Measurements from ENCODE around the gene LGI4. TPM values are rescaled to one million over a fixed set of nuclear protein-coding genes. Genes with fewer than 3 reads are reported as not detected.

LGI4 gene
- total RNA-seq, 1 experiment from 2014 or later: 3.2 TPM

- Histone ChIP-seq H3K14ac (ENCODE audit: insufficient read depth, low read length) (no peak overlapping the region), H4K20me1 (ENCODE audit: control insufficient read depth, insufficient read depth, insufficient read length) (no peaks in the 10 kb centered on the region), H3K23me2 (ENCODE audit: insufficient read length, low read depth, low read length, poor library complexity, severe bottlenecking) (peaks cover 24% of the 10 kb centered on the region), H2BK15ac (ENCODE audit: low read depth, low read length) (no peak overlapping the region), H4K5ac (ENCODE audit: insufficient read length, low read depth, low read length) (no peak overlapping the region), H4K8ac (replicated peaks; ENCODE audit: insufficient read length, low read depth, low read length) (no peak overlapping the region), H3K79me2 (ENCODE audit: insufficient read depth, low read length) (no peaks in the 10 kb centered on the region), H2AK5ac (ENCODE audit: insufficient read length, low read length) (no peak overlapping the region), H3K4ac (ENCODE audit: low read depth, low read length) (no peak overlapping the region), H2BK5ac (ENCODE audit: insufficient read length, low read length) (no peak overlapping the region), H4K91ac (ENCODE audit: insufficient read length, low read depth, low read length) (no peak overlapping the region), H3K4me1 (ENCODE audit: insufficient read depth, low read length) (peaks cover 2% of the 10 kb centered on the region; the same call in 1 of the 2 replicates), H3K56ac (ENCODE audit: insufficient read length, low read depth, low read length) (no peak overlapping the region), H3K9me3 (ENCODE audit: control insufficient read depth, low read depth, low read length) (no peaks in the 10 kb centered on the region), H3K27me3 (ENCODE audit: insufficient read depth, low read length) (no peaks in the 10 kb centered on the region; the same call in 1 of the 2 replicates), H2AFZ (ENCODE audit: low read length) (no peak overlapping the region), H3K9ac (ENCODE audit: extremely low read depth, insufficient read length, low read length) (no peak overlapping the region), H3K27ac (ENCODE audit: insufficient read length, low read depth, low read length) (no peak overlapping the region), H2BK120ac (ENCODE audit: low read depth, low read length, poor library complexity, severe bottlenecking) (no peak overlapping the region), H3T11ph (ENCODE audit: low read length) (no peak overlapping the region), H3K18ac (ENCODE audit: insufficient read length, low read depth, low read length) (no peak overlapping the region), H3K23ac (ENCODE audit: insufficient read length, low read depth, low read length) (no peak overlapping the region), H3K79me1 (ENCODE audit: insufficient read depth, low read depth, low read length, poor library complexity, severe bottlenecking) (no peaks in the 10 kb centered on the region), H2BK20ac (ENCODE audit: low read depth, low read length, poor library complexity, severe bottlenecking) (no peak overlapping the region), H2BK12ac (ENCODE audit: insufficient read length, low read depth, low read length) (no peak overlapping the region), H3K4me2 (ENCODE audit: insufficient read depth, insufficient read length, low read length) (peak overlapping the region; percentile 82)
- Mint-ChIP-seq H3K36me3 (ENCODE audit: insufficient read depth in 1 of 3, low read depth in 3 of 3) (peaks cover 0 to 6% (median 3%) of the 10 kb centered on the region in 3 experiments; a peak in 1 of 7 replicates), H3K4me1 (peaks cover 39 to 56% of the 10 kb centered on the region in 2 experiments), H3K27me3 (ENCODE audit: low read depth) (peaks cover 52% of the 10 kb centered on the region), H3K4me3 (peak overlapping the region; percentile 66 to 87), H3K27ac (no peak overlapping the region; a peak in 1 of 7 replicates), H3K9me3 (no peaks in the 10 kb centered on the region)
- DNase-seq: peak; percentile 98
- peak; percentile 43; the same call in 2 of the 3 replicates for TF ChIP-seq CTCF (conservative IDR thresholded peaks at IDR 0.05)
- no CpG with 5 or more reads among the region's 48 CpGs for WGBS (ENCODE audit: extremely low coverage, insufficient read length, low lambda C conversion rate)
These were observed 6.3 kb upstream of the LGI4 start for GRCh38 chr19:35140962-35141836.
